Naive thymus-derived CD8-positive, alpha-beta T cell (primary cell): ENCODE data around the gene GGACT. TPM values are rescaled to one million over a fixed set of nuclear protein-coding genes. Genes with fewer than 3 reads are reported as not detected.
"Not testable (repeated sequence)": the region's sequence is repeated elsewhere in the genome, so short reads cannot be mapped to it uniquely, and the experiment has no call there.

Experiments used
- ATAC-seq, 2 donors: fragments of 150-1000 bp; cut with Tn5 transposase in 1 of 2; sonication (Bioruptor Pico), chemical (Tn5 transposase) in 1 of 2; 1 replicate in 1 of 2; 2 replicates in 1 of 2; pipeline ENCODE4 v1.10.0; 2021; ENCODE audit warnings: mild to moderate bottlenecking in 2 of 2, moderate library complexity in 2 of 2
- POLR2A ChIA-PET: fragments of 350-600 bp; sonication (Branson Sonifier 250); formaldehyde crosslinking; loops from one replicate; lab custom pipeline; 2021; ENCODE audit warnings: antibody characterized with exemption; lab: Charles Lee
- DNase-seq, 10 donors: peaks; one replicate each; pipeline versions ENCODE4 v3.0.0 to v3.0.0-alpha.2; 2020 to 2022
- H3K27ac Mint-ChIP-seq, 10 donors: one replicate each; pipeline ENCODE4 v1.8.0; 2020 to 2022; ENCODE audit warnings: mild to moderate bottlenecking in 10 of 10, mixed read lengths in 10 of 10, moderate library complexity in 4 of 10, inconsistent platforms in 1 of 10
- H3K27me3 Mint-ChIP-seq, 5 donors: one replicate each; pipeline ENCODE4 v1.8.0; 2021 to 2022; ENCODE audit warnings: mixed read lengths in 5 of 5
- H3K36me3 Mint-ChIP-seq, 3 donors: one replicate each; pipeline ENCODE4 v1.8.0; 2020 to 2022; ENCODE audit warnings: mixed read lengths in 3 of 3, mild to moderate bottlenecking in 2 of 3, inconsistent platforms in 1 of 3
- H3K4me1 Mint-ChIP-seq, 4 donors: one replicate each; pipeline ENCODE4 v1.8.0; 2021 to 2022; ENCODE audit warnings: mixed read lengths in 4 of 4
- H3K4me3 Mint-ChIP-seq, 10 donors: one replicate each; pipeline ENCODE4 v1.8.0; 2020 to 2022; ENCODE audit warnings: mild to moderate bottlenecking in 10 of 10, mixed read lengths in 10 of 10, moderate library complexity in 6 of 10, inconsistent platforms in 1 of 10
- H3K9me3 Mint-ChIP-seq, 9 donors: one replicate each; pipeline ENCODE4 v1.8.0; 2020 to 2022; ENCODE audit warnings: mixed read lengths in 9 of 9, mild to moderate bottlenecking in 3 of 9, inconsistent platforms in 1 of 9, moderate library complexity in 1 of 9
- polyA plus RNA-seq, 3 donors: library from polyadenylated mRNA; unstranded; fragments of 300-500 nt; fragmentation: Illumina TruSeq; gene quantifications; one replicate each; pipeline ENCODE4 v1.2.3, GENCODE V29; 2021
- total RNA-seq, 8 experiments: library from RNA in 2 of 8; stranded (reverse) in 2 of 8; gene quantifications; one replicate each; pipeline ENCODE4 v1.2.3 and lab custom pipeline; 2021 to 2026

The GGACT gene
- total and polyA plus RNA-seq, 5 experiments from 2014 or later, result 3.5 to 10.4 (median 5.3) TPM

- no peak for ATAC-seq
- H3K36me3 Mint-ChIP-seq, result peaks cover 0 to 21% (median 4%) of the 10 kb centered on the region in 3 donors
- peak overlapping the region in 1 of 10 donors; percentile 21 for H3K27ac Mint-ChIP-seq
- H3K4me3 Mint-ChIP-seq, result no peak overlapping the region
- POLR2A ChIA-PET, result no interaction called here
- no peaks in the 10 kb centered on the region for H3K27me3 Mint-ChIP-seq
- H3K4me1 Mint-ChIP-seq, result peaks cover 0 to 14% (median 11%) of the 10 kb centered on the region in 4 donors
- no peak for DNase-seq
- peaks cover 0 to 4% (median 0%) of the 10 kb centered on the region in 9 donors for H3K9me3 Mint-ChIP-seq
Measured at GRCh38 chr13:100532836-100533435, 55.7 kb downstream of the GGACT start.

GRCh38 chr13:100532090-100532766, 56.4 kb downstream of the GGACT start:
- ATAC-seq (no peak), DNase-seq (no peak)
- Mint-ChIP-seq H3K4me1 (peaks cover 0 to 9% (median 4%) of the 10 kb centered on the region in 4 donors), H3K27ac (no peak overlapping the region), H3K4me3 (no peak overlapping the region), H3K9me3 (peaks cover 0 to 4% (median 0%) of the 10 kb centered on the region in 9 donors), H3K36me3 (peaks cover 0 to 27% (median 4%) of the 10 kb centered on the region in 3 donors), H3K27me3 (no peaks in the 10 kb centered on the region)
- POLR2A ChIA-PET, result no interaction called here

- H3K4me1 Mint-ChIP-seq, result peaks cover 0 to 5% (median 0%) of the 10 kb centered on the region in 4 donors
- POLR2A ChIA-PET, result no interaction called here
- H3K4me3 Mint-ChIP-seq, result no peak overlapping the region
- peaks cover 0 to 4% (median 0%) of the 10 kb centered on the region in 9 donors for H3K9me3 Mint-ChIP-seq
- ATAC-seq (no peak), DNase-seq (no peak)
- peaks cover 0 to 27% (median 4%) of the 10 kb centered on the region in 3 donors for H3K36me3 Mint-ChIP-seq
- H3K27me3 Mint-ChIP-seq, result no peaks in the 10 kb centered on the region
- H3K27ac Mint-ChIP-seq, result peak overlapping the region in 2 of 10 donors; percentile 7 to 75
Measured at GRCh38 chr13:100530671-100531213, 57.8 kb downstream of the GGACT start.

- H3K4me1 Mint-ChIP-seq, result peaks cover 0 to 6% (median 0%) of the 10 kb centered on the region in 4 donors
- H3K27ac Mint-ChIP-seq, result peak overlapping the region in 1 of 10 donors; percentile 61
- DNase-seq (no peak), ATAC-seq (no peak)
- POLR2A ChIA-PET, result no interaction called here
- peaks cover 0 to 24% (median 6%) of the 10 kb centered on the region in 3 donors for H3K36me3 Mint-ChIP-seq
- no peaks in the 10 kb centered on the region for H3K27me3 Mint-ChIP-seq
- H3K4me3 Mint-ChIP-seq, result no peak overlapping the region
- H3K9me3 Mint-ChIP-seq, result peaks cover 0 to 4% (median 0%) of the 10 kb centered on the region in 9 donors
Measured at GRCh38 chr13:100529666-100530377, 58.8 kb downstream of the GGACT start.

- no peak for ATAC-seq
- Mint-ChIP-seq H3K36me3 (peaks cover 0 to 20% (median 6%) of the 10 kb centered on the region in 3 donors), H3K9me3 (peaks cover 0 to 4% (median 0%) of the 10 kb centered on the region in 9 donors), H3K4me1 (peaks cover 0 to 2% (median 0%) of the 10 kb centered on the region in 4 donors), H3K4me3 (no peak overlapping the region), H3K27ac (peak overlapping the region in 1 of 10 donors; percentile 61), H3K27me3 (no peaks in the 10 kb centered on the region)
- no peak for DNase-seq
- POLR2A ChIA-PET, result no interaction called here
Measured at GRCh38 chr13:100528820-100529219, 59.8 kb downstream of the GGACT start.

GRCh38 chr13:100528353-100528752, 60.2 kb downstream of the GGACT start:
- peaks cover 0 to 2% (median 0%) of the 10 kb centered on the region in 4 donors for H3K4me1 Mint-ChIP-seq
- peaks cover 0 to 20% (median 6%) of the 10 kb centered on the region in 3 donors for H3K36me3 Mint-ChIP-seq
- POLR2A ChIA-PET, result no interaction called here
- no peaks in the 10 kb centered on the region for H3K27me3 Mint-ChIP-seq
- H3K27ac Mint-ChIP-seq, result peak overlapping the region in 1 of 10 donors; percentile 15
- DNase-seq (no peak), ATAC-seq (no peak)
- H3K4me3 Mint-ChIP-seq, result no peak overlapping the region
- H3K9me3 Mint-ChIP-seq, result peaks cover 0 to 4% (median 0%) of the 10 kb centered on the region in 9 donors

GRCh38 chr13:100527644-100528043, 60.9 kb downstream of the GGACT start:
- POLR2A ChIA-PET, result no interaction called here
- Mint-ChIP-seq H3K9me3 (peaks cover 0 to 4% (median 0%) of the 10 kb centered on the region in 9 donors), H3K4me3 (no peak overlapping the region), H3K4me1 (peaks cover 1 to 4% (median 3%) of the 10 kb centered on the region in 4 donors), H3K27ac (peak overlapping the region in 1 of 10 donors; percentile 37), H3K27me3 (no peaks in the 10 kb centered on the region), H3K36me3 (peaks cover 0 to 20% (median 6%) of the 10 kb centered on the region in 3 donors)
- DNase-seq, result no peak
- no peak for ATAC-seq

GRCh38 chr13:100526318-100527000, 62.1 kb downstream of the GGACT start:
- POLR2A ChIA-PET, result no interaction called here
- H3K27ac Mint-ChIP-seq, result peak overlapping the region in 1 of 10 donors; percentile 40
- peaks cover 0 to under 1% (median 0%) of the 10 kb centered on the region in 9 donors for H3K9me3 Mint-ChIP-seq
- H3K27me3 Mint-ChIP-seq, result no peaks in the 10 kb centered on the region
- no peak for ATAC-seq
- no peak overlapping the region for H3K4me3 Mint-ChIP-seq
- H3K4me1 Mint-ChIP-seq, result peaks cover 5 to 13% (median 10%) of the 10 kb centered on the region in 4 donors
- H3K36me3 Mint-ChIP-seq, result peaks cover 0 to 20% (median 3%) of the 10 kb centered on the region in 3 donors
- DNase-seq, result no peak

- POLR2A ChIA-PET, result no interaction called here
- peaks cover 0 to 16% (median 3%) of the 10 kb centered on the region in 3 donors for H3K36me3 Mint-ChIP-seq
- DNase-seq, result no peak
- no peaks in the 10 kb centered on the region for H3K27me3 Mint-ChIP-seq
- peaks cover 7 to 16% (median 11%) of the 10 kb centered on the region in 4 donors for H3K4me1 Mint-ChIP-seq
- H3K4me3 Mint-ChIP-seq, result no peak overlapping the region
- no peak for ATAC-seq
- no peak overlapping the region for H3K27ac Mint-ChIP-seq
- no peaks in the 10 kb centered on the region for H3K9me3 Mint-ChIP-seq
Measured at GRCh38 chr13:100525453-100526317, 62.9 kb downstream of the GGACT start.

GRCh38 chr13:100524688-100525087, 63.9 kb downstream of the GGACT start:
- H3K27me3 Mint-ChIP-seq, H3K9me3 Mint-ChIP-seq, H3K4me3 Mint-ChIP-seq, ATAC-seq, DNase-seq, POLR2A ChIA-PET: not testable (repeated sequence)
- H3K27ac Mint-ChIP-seq, result peak overlapping the region in 2 of 10 donors; percentile 22 to 48
- H3K4me1 Mint-ChIP-seq, result peaks cover 7 to 16% (median 11%) of the 10 kb centered on the region in 4 donors
- H3K36me3 Mint-ChIP-seq, result peaks cover 0 to 16% (median 3%) of the 10 kb centered on the region in 3 donors

- DNase-seq, result no peak
- H3K4me1 Mint-ChIP-seq, result peaks cover 7 to 16% (median 11%) of the 10 kb centered on the region in 4 donors
- H3K27me3 Mint-ChIP-seq, result no peaks in the 10 kb centered on the region
- no peak overlapping the region for H3K4me3 Mint-ChIP-seq
- peaks cover 0 to 9% (median 3%) of the 10 kb centered on the region in 3 donors for H3K36me3 Mint-ChIP-seq
- ATAC-seq, result no peak
- POLR2A ChIA-PET, result no interaction called here
- H3K27ac Mint-ChIP-seq, result no peak overlapping the region
- no peaks in the 10 kb centered on the region for H3K9me3 Mint-ChIP-seq
Measured at GRCh38 chr13:100523981-100524386, 64.6 kb downstream of the GGACT start.
